Uterus (tissue), 2 donors: Measurements from ENCODE around the gene SNAPC1.

ENCODE experiments used
- CTCF ChIP-seq, 4 experiments: fragments of 200-600 bp in 2 of 4; fragments of 450-650 bp in 2 of 4; sonication (generic) in 2 of 4; IDR thresholded peaks; one replicate each; pipeline ENCODE4 v1.5.1; 2016 to 2019; ENCODE audit warnings: antibody characterized with exemption in 4 of 4, mild to moderate bottlenecking in 2 of 4, moderate library complexity in 1 of 4
- POLR2A ChIP-seq, 2 donors: fragments of 450-650 bp; IDR thresholded peaks; one replicate each; pipeline ENCODE4 v1.6.1; 2016; ENCODE audit warnings: antibody characterized with exemption in 2 of 2, mild to moderate bottlenecking in 1 of 2, moderate library complexity in 1 of 2

DNA sequence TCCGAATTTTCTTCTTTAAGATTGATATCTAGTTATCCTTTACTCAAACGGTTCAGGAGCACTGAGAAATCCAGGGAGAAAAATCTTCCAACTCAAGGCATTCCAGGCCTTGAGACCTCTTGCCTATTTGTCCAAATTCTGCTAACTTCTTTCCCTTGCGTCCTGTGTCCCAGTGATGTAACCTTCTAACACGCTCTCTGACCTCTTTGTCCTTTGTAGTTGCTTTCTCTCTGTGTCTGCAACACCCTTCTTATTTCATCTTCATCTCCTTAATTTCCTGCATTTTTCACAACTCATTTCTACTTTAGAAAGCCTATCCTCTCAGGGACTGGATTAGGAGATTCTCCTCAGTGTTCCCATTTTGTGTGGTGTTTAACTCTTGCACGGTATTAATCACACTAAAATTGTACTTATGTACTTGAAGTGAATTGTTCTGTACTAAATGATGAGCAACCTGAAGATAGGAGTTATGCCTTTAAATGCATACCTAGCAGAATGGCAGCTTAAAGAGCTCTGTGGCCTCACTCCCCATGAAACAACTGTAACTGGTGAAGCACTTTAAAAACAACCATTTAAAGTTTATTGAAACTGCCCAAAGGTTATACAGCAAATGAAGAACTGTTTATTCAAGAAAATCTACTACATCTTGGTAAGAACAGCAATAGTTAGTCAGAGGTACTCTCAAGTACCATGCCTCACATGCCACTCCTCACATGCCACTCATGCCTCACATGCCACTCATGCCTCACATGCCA is 7.4 kb upstream of the SNAPC1 start:
- no peak for TF ChIP-seq CTCF (IDR thresholded peaks at IDR 0.05)
- no peak for TF ChIP-seq POLR2A (IDR thresholded peaks at IDR 0.05)
